HCT116 (cell line): ENCODE results near the gene NEDD4L. TPM values are rescaled to one million over a fixed set of nuclear protein-coding genes. Genes with fewer than 3 reads are reported as not detected.

ENCODE experiments used
- ATAC-seq: fragments of 200-7000 bp; cut with Tn5 transposase; 2 replicates; pipeline ENCODE4 v1.9.1; 2020; ENCODE audit warnings: mild to moderate bottlenecking, moderate library complexity
- BruUV-seq: library from RNA; stranded (reverse); fragments of 400-500 nt; replicated peaks from 2 replicates; lab custom pipeline; 2021; lab: Mats Ljungman, UMichigan
- CTCF ChIA-PET: fragments of 300-600 bp; sonication (Branson Sonifier 250); formaldehyde crosslinking; loops from one replicate; lab custom pipeline; 2021; ENCODE audit warnings: antibody characterized with exemption; lab: Charles Lee
- POLR2A ChIA-PET: fragments of 300-600, 350-600 bp; sonication (Branson Sonifier 250); formaldehyde crosslinking; loops from one replicate; lab custom pipeline; 2021; ENCODE audit warnings: antibody characterized with exemption; lab: Charles Lee
- RAD21 ChIA-PET, 2 experiments: fragments of 300-600 bp; sonication (Branson Sonifier 250); formaldehyde crosslinking; loops; one replicate each; lab custom pipeline; 2023; ENCODE audit warnings: low total read pairs in 2 of 2; ENCODE audit not compliant: uncharacterized antibody in 2 of 2, unreplicated experiment in 2 of 2, low non-redundant PET in 1 of 2; lab: Charles Lee
- DNase-seq: peaks from one replicate; pipeline ENCODE4 v3.0.0-alpha.2; 2010; ENCODE audit warnings: low read depth, low spot score
- H2AFZ ChIP-seq: fragments of 200-600 bp; shearing (Covaris generic), sonication (generic); 2 replicates; pipeline ENCODE4 v1.6.1; 2017; ENCODE audit warnings: low read depth, mixed run types, mixed read lengths, antibody characterized with exemption, low read length; ENCODE audit not compliant: poor library complexity, severe bottlenecking
- H3K27ac ChIP-seq: 2 replicates; pipeline ENCODE4 v1.5.1; 2012; ENCODE audit warnings: low read depth, low read length
- H3K27me3 ChIP-seq: fragments of 200-600 bp; sonication (generic); 2 replicates; pipeline ENCODE4 v1.6.1; 2016; ENCODE audit warnings: mixed run types, low read length, mixed read lengths; ENCODE audit not compliant: insufficient read depth
- H3K36me3 ChIP-seq, 2 experiments: fragments of 200-500 bp in 1 of 2; fragments of 200-600 bp in 1 of 2; sonication (Bioruptor generic) in 1 of 2; sonication (generic) in 1 of 2; 2 replicates each; pipeline versions ENCODE4 v1.5.1 to v1.6.1; 2014 to 2016; ENCODE audit warnings: low read length in 2 of 2, inconsistent platforms in 1 of 2, mixed read lengths in 1 of 2, mixed run types in 1 of 2; ENCODE audit not compliant: insufficient read depth in 2 of 2, control insufficient read depth in 1 of 2
- H3K4me1 ChIP-seq, 2 experiments: fragments of 200-600 bp in 1 of 2; sonication (generic) in 1 of 2; 2 replicates each; pipeline versions ENCODE4 v1.5.1 to v1.6.1; 2012 to 2017; ENCODE audit warnings: low read length in 2 of 2, inconsistent platforms in 1 of 2, mild to moderate bottlenecking in 1 of 2, mixed read lengths in 1 of 2, mixed run types in 1 of 2, moderate library complexity in 1 of 2; ENCODE audit not compliant: insufficient read depth in 2 of 2, control insufficient read depth in 1 of 2
- H3K4me2 ChIP-seq: fragments of 200-600 bp; sonication (generic); 2 replicates; pipeline ENCODE4 v1.6.1; 2017; ENCODE audit warnings: mixed run types, low read length, mixed read lengths
- H3K4me3 ChIP-seq, 2 experiments: fragments of 200-600 bp in 1 of 2; sonication (generic) in 1 of 2; replicated peaks in 1 of 2; 2 replicates each; pipeline ENCODE4 v1.5.1; 2011 to 2016; ENCODE audit warnings: low read length in 2 of 2, control low read depth in 1 of 2, low read depth in 1 of 2, mild to moderate bottlenecking in 1 of 2, mixed read lengths in 1 of 2, mixed run types in 1 of 2
- H3K79me2 ChIP-seq: fragments of 200-600 bp; sonication (generic); 2 replicates; pipeline ENCODE4 v1.6.1; 2017; ENCODE audit warnings: mild to moderate bottlenecking, mixed run types, low read length, moderate library complexity, mixed read lengths; ENCODE audit not compliant: insufficient read depth
- H3K9ac ChIP-seq: fragments of 200-600 bp; sonication (generic); 2 replicates; pipeline ENCODE4 v1.6.1; 2016; ENCODE audit warnings: low read length, mixed read lengths
- H3K9me2 ChIP-seq: fragments of 200-600 bp; sonication (generic), shearing (Covaris generic); 2 replicates; pipeline ENCODE4 v1.6.1; 2017; ENCODE audit warnings: mixed run types, mild to moderate bottlenecking, moderate library complexity; ENCODE audit not compliant: insufficient read depth
- H3K9me3 ChIP-seq, 2 experiments: fragments of 200-500 bp in 1 of 2; fragments of 200-600 bp in 1 of 2; sonication (Bioruptor generic) in 1 of 2; sonication (generic) in 1 of 2; 2 replicates each; pipeline ENCODE4 v1.6.1; 2014 to 2017; ENCODE audit warnings: low read length in 2 of 2, mixed read lengths in 2 of 2, inconsistent platforms in 1 of 2, low read depth in 1 of 2, mild to moderate bottlenecking in 1 of 2, mixed run types in 1 of 2, moderate library complexity in 1 of 2; ENCODE audit not compliant: control insufficient read depth in 1 of 2, insufficient read depth in 1 of 2
- H4K20me1 ChIP-seq: fragments of 200-600 bp; sonication (generic), shearing (Covaris generic); 2 replicates; pipeline ENCODE4 v1.6.1; 2017; ENCODE audit warnings: mixed run types, mild to moderate bottlenecking, moderate library complexity; ENCODE audit not compliant: insufficient read depth
- CEBPB ChIP-seq: IDR thresholded peaks from 2 replicates; pipeline ENCODE4 v1.6.1; 2012; ENCODE audit warnings: low read depth
- ELF1 ChIP-seq: IDR thresholded peaks from 2 replicates; pipeline ENCODE4 v1.6.1; 2012; ENCODE audit warnings: low read depth, borderline replicate concordance
- EZH2 ChIP-seq: fragments of 200-600 bp; sonication (generic); IDR thresholded peaks from 2 replicates; pipeline ENCODE4 v1.6.1; 2017; ENCODE audit warnings: antibody characterized with exemption, mixed run types
- FOSL1 ChIP-seq: IDR thresholded peaks from 2 replicates; pipeline ENCODE4 v1.6.1; 2012; ENCODE audit warnings: low read depth
- JUND ChIP-seq: IDR thresholded peaks from 2 replicates; pipeline ENCODE4 v1.6.1; 2012
- RAD21 ChIP-seq: IDR thresholded peaks from 2 replicates; pipeline ENCODE4 v1.6.1; 2012; ENCODE audit warnings: low read depth, mild to moderate bottlenecking
- YY1 ChIP-seq: IDR thresholded peaks from 2 replicates; pipeline ENCODE4 v1.6.1; 2011; ENCODE audit warnings: low read length, low read depth, moderate library complexity, mild to moderate bottlenecking; ENCODE audit not compliant: insufficient replicate concordance; ENCODE audit errors: extremely low read depth
- intact Hi-C: fragments of 100-400 bp; cut with micrococcal nuclease; formaldehyde crosslinking; loops from 2 replicates; pipeline ENCODE4 v1.10.0; 2022
- total RNA-seq: library from RNA; stranded (reverse); gene quantifications from one replicate; pipeline ENCODE4 v1.2.1, GENCODE V29; 2021; ENCODE audit not compliant: unreplicated experiment
- TF ChIP-seq, protein P1 (sequence below): IDR thresholded peaks from 2 replicates; pipeline ENCODE4 v1.6.1; 2012
- TF ChIP-seq, protein P2 (sequence below), 3 experiments: fragments of 200-600 bp in 1 of 3; sonication (generic) in 1 of 3; IDR thresholded peaks in 2 of 3; conservative IDR thresholded peaks in 1 of 3; 2 replicates each; pipeline ENCODE4 v1.5.1; 2012 to 2017; ENCODE audit warnings: low read depth in 2 of 3, low read length in 2 of 3, antibody characterized with exemption in 1 of 3, borderline replicate concordance in 1 of 3, control low read depth in 1 of 3, mild to moderate bottlenecking in 1 of 3, mixed read lengths in 1 of 3, mixed run types in 1 of 3, moderate library complexity in 1 of 3; ENCODE audit not compliant: insufficient read depth in 1 of 3

The NEDD4L gene
- total RNA-seq, 1 experiment from 2014 or later = 41.5 TPM

GRCh38 chr18:58429442-58429841 is 385.4 kb downstream of the NEDD4L start:
- no peaks in the 10 kb centered on the region for H4K20me1 ChIP-seq
- no peak overlapping the region for H3K9ac ChIP-seq
- BruUV-seq = no TSS peak
- RAD21 ChIA-PET = no interaction called here
- H3K9me2 ChIP-seq = no peaks in the 10 kb centered on the region
- no peak overlapping the region for H3K4me3 ChIP-seq
- no peak for ATAC-seq
- POLR2A ChIA-PET = no interaction called here
- DNase-seq = no peak
- H3K36me3 ChIP-seq = no peaks in the 10 kb centered on the region
- no peaks in the 10 kb centered on the region for H3K79me2 ChIP-seq
- no peak overlapping the region for H3K27ac ChIP-seq
- H3K9me3 ChIP-seq = no peaks in the 10 kb centered on the region
- H2AFZ ChIP-seq = no peak overlapping the region
- CTCF ChIA-PET = no interaction called here
- H3K27me3 ChIP-seq = no peaks in the 10 kb centered on the region
- intact Hi-C loops = no loop called here
- TF ChIP-seq YY1 (no peak), ELF1 (no peak), RAD21 (no peak), JUND (no peak), CEBPB (no peak), FOSL1 (no peak), EZH2 (no peak)
- TF ChIP-seq, protein P1, sequence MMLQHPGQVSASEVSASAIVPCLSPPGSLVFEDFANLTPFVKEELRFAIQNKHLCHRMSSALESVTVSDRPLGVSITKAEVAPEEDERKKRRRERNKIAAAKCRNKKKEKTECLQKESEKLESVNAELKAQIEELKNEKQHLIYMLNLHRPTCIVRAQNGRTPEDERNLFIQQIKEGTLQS = no peak
- TF ChIP-seq, protein P2, sequence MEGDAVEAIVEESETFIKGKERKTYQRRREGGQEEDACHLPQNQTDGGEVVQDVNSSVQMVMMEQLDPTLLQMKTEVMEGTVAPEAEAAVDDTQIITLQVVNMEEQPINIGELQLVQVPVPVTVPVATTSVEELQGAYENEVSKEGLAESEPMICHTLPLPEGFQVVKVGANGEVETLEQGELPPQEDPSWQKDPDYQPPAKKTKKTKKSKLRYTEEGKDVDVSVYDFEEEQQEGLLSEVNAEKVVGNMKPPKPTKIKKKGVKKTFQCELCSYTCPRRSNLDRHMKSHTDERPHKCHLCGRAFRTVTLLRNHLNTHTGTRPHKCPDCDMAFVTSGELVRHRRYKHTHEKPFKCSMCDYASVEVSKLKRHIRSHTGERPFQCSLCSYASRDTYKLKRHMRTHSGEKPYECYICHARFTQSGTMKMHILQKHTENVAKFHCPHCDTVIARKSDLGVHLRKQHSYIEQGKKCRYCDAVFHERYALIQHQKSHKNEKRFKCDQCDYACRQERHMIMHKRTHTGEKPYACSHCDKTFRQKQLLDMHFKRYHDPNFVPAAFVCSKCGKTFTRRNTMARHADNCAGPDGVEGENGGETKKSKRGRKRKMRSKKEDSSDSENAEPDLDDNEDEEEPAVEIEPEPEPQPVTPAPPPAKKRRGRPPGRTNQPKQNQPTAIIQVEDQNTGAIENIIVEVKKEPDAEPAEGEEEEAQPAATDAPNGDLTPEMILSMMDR (IDR thresholded peaks at IDR 0.05 in 2 of 3, conservative IDR thresholded peaks at IDR 0.05 in 1 of 3; ENCODE audit: borderline replicate concordance in 1 of 3, insufficient read depth in 1 of 3, low read depth in 2 of 3, low read length in 2 of 3) = no peak
- TF ChIP-seq, all 23 proteins: peak for 0
- Histone ChIP-seq H3K4me1 (peaks cover 12 to 13% of the 10 kb centered on the region in 2 experiments; a peak in 3 of 4 replicates), H3K4me2 (no peak overlapping the region)
